Activated B cell treated with CpG ODN at 0.5 μM for 24 hours (primary cell): ENCODE measurements around the gene UGT2B10. TPM values are rescaled to one million over a fixed set of nuclear protein-coding genes. Genes with fewer than 3 reads are reported as not detected.

ENCODE experiments used
- ATAC-seq: fragments of 200-7000 bp; cut with Tn5 transposase; one replicate; pipeline ENCODE4 v1.10.0; 2021; ENCODE audit warnings: low read depth, mild to moderate bottlenecking, moderate library complexity
- CTCF ChIA-PET: fragments of 350-600 bp; sonication (Branson Sonifier 250); formaldehyde crosslinking; loops from one replicate; lab custom pipeline; 2021; ENCODE audit warnings: antibody characterized with exemption; lab: Charles Lee
- POLR2A ChIA-PET: fragments of 350-600 bp; sonication (Branson Sonifier 250); formaldehyde crosslinking; loops from one replicate; lab custom pipeline; 2021; ENCODE audit warnings: antibody characterized with exemption; lab: Charles Lee
- DNase-seq: peaks from one replicate; pipeline ENCODE4 v3.0.0; 2022
- H3K27ac Mint-ChIP-seq: one replicate; pipeline ENCODE4 v1.8.0; 2020; ENCODE audit warnings: mixed read lengths
- H3K27me3 Mint-ChIP-seq: one replicate; pipeline ENCODE4 v1.8.0; 2021; ENCODE audit warnings: mixed read lengths
- H3K36me3 Mint-ChIP-seq: one replicate; pipeline ENCODE4 v1.8.0; 2021; ENCODE audit warnings: low read depth, mixed read lengths
- H3K4me1 Mint-ChIP-seq: one replicate; pipeline ENCODE4 v1.8.0; 2021; ENCODE audit warnings: mixed read lengths
- H3K4me3 Mint-ChIP-seq: one replicate; pipeline ENCODE4 v1.8.0; 2020; ENCODE audit warnings: mild to moderate bottlenecking, mixed read lengths
- H3K9me3 Mint-ChIP-seq: one replicate; pipeline ENCODE4 v1.8.0; 2020; ENCODE audit warnings: mixed read lengths
- intact Hi-C: fragments of 100-400 bp; cut with micrococcal nuclease; formaldehyde crosslinking; loops from one replicate; pipeline ENCODE4 v1.15.1; 2024
- total RNA-seq: library from RNA; stranded (reverse); gene quantifications from 2 replicates; pipeline ENCODE4 v1.2.3, GENCODE V29; 2022
- TF ChIP-seq, protein P1 (sequence below): fragments of 200-600 bp; IDR thresholded peaks from one replicate; pipeline ENCODE4 v1.8.0; 2022; ENCODE audit warnings: antibody characterized with exemption, mild to moderate bottlenecking

UGT2B10 gene
- total RNA-seq, 1 donor from 2014 or later, result not detected

DNA sequence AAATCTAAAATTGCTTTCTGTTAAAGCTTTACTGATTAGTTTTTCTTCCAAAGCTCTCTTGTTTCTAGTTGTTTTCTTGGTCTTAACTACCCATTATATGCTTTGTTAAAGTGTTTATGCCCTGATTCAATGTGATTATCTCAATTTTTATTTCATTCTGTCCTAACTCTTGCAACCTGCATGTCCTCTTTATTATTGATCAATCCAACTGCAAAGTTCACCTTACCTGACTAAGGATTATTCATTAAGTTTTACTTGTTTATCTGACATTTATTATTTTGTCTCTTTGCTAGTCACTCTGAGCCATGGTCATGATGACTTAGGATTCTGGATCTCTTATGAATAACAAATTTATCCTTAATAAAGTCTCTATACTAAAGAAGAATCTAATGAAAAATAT lies 15.8 kb downstream of the UGT2B10 start:
- Mint-ChIP-seq H3K36me3 (no peaks in the 10 kb centered on the region), H3K4me1 (no peaks in the 10 kb centered on the region), H3K27me3 (no peaks in the 10 kb centered on the region), H3K4me3 (no peak overlapping the region), H3K27ac (no peak overlapping the region), H3K9me3 (no peaks in the 10 kb centered on the region)
- no peak for DNase-seq
- TF ChIP-seq, protein P1, sequence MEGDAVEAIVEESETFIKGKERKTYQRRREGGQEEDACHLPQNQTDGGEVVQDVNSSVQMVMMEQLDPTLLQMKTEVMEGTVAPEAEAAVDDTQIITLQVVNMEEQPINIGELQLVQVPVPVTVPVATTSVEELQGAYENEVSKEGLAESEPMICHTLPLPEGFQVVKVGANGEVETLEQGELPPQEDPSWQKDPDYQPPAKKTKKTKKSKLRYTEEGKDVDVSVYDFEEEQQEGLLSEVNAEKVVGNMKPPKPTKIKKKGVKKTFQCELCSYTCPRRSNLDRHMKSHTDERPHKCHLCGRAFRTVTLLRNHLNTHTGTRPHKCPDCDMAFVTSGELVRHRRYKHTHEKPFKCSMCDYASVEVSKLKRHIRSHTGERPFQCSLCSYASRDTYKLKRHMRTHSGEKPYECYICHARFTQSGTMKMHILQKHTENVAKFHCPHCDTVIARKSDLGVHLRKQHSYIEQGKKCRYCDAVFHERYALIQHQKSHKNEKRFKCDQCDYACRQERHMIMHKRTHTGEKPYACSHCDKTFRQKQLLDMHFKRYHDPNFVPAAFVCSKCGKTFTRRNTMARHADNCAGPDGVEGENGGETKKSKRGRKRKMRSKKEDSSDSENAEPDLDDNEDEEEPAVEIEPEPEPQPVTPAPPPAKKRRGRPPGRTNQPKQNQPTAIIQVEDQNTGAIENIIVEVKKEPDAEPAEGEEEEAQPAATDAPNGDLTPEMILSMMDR, result no peak
- POLR2A ChIA-PET, result no interaction called here
- CTCF ChIA-PET, result no interaction called here
- no peak for ATAC-seq
- intact Hi-C loops, result no loop called here

- ATAC-seq, result no peak
- DNase-seq, result no peak
- Mint-ChIP-seq H3K36me3 (no peaks in the 10 kb centered on the region), H3K27ac (no peak overlapping the region), H3K4me3 (no peak overlapping the region), H3K4me1 (no peaks in the 10 kb centered on the region), H3K9me3 (peaks cover 3% of the 10 kb centered on the region), H3K27me3 (no peaks in the 10 kb centered on the region)
- intact Hi-C loops, result no loop called here
- ChIA-PET POLR2A (no interaction called here), CTCF (no interaction called here)
- TF ChIP-seq, protein P1, result no peak
These were observed 34.5 kb downstream of the UGT2B10 start for GRCh38 chr4:68850293-68850692.

DNA sequence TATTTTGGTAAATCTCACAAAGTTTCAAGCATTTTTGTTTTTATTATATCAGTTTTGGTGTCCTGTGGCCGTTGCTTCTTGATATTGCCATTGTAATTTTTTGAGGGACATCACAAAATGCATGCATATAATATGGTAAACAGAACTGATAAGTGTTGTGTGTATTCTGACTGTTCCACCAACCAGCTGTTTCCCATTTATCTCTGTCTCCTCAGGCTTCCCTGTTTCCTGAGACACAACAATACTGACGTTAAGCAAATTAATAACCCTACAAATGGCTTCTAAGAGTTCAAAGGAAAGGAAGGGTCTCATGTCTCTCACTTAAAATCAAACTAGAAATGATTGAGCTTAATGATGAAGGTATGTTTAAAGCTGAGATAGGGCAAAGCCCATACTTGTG lies 40.0 kb downstream of the UGT2B10 start:
- TF ChIP-seq, protein P1, result no peak
- intact Hi-C loops, result no loop called here
- no peak overlapping the region for H3K4me3 Mint-ChIP-seq
- no peaks in the 10 kb centered on the region for H3K4me1 Mint-ChIP-seq
- no peak for DNase-seq
- ChIA-PET POLR2A (no interaction called here), CTCF (no interaction called here)
- H3K9me3 Mint-ChIP-seq, result peaks cover 5% of the 10 kb centered on the region
- ATAC-seq, result no peak
- no peaks in the 10 kb centered on the region for H3K27me3 Mint-ChIP-seq
- H3K27ac Mint-ChIP-seq, result no peak overlapping the region
- no peaks in the 10 kb centered on the region for H3K36me3 Mint-ChIP-seq

DNA sequence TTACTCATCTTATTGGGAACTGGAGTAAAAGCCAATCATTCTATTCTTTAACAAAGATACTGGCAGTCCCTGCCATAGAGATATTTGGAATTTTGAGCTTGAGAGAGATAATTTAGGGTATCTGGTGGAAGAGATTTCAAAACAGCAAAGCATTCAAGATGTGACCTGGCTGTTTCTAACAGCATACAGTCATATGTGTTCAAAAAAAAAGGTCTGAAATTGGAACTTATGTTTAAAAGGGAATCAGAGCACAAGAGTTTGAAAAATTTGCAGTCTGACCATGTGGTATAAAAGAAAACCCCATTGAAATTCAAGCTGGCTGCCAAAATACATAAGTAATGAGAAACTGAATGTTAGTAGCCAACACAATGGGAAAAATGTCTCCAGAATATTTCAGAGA lies 42.2 kb downstream of the UGT2B10 start:
- ATAC-seq, result no peak
- no peaks in the 10 kb centered on the region for H3K4me1 Mint-ChIP-seq
- peaks cover 5% of the 10 kb centered on the region for H3K9me3 Mint-ChIP-seq
- CTCF ChIA-PET, result no interaction called here
- no peaks in the 10 kb centered on the region for H3K27me3 Mint-ChIP-seq
- no peak for DNase-seq
- H3K27ac Mint-ChIP-seq, result no peak overlapping the region
- POLR2A ChIA-PET, result no interaction called here
- TF ChIP-seq, protein P1, result no peak
- no peak overlapping the region for H3K4me3 Mint-ChIP-seq
- intact Hi-C loops, result no loop called here
- H3K36me3 Mint-ChIP-seq, result no peaks in the 10 kb centered on the region

DNA sequence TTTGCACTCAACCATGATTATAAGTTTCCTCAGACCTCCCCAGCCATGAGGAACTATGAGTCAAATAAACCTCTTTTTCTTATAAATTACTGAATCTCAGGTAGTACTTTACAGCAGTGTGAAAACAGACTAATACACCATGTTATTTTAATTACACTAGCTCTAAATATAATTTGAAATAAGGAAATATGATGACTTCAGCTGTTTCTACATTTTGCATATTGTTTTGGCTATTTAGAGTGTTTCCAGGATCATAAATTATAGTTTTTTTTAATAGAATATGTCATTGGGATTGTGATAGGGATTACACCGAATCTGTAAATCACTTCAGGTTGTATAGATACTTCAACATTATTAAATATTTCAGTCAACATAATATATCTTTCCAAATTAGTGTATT lies 43.9 kb downstream of the UGT2B10 start:
- Mint-ChIP-seq H3K36me3 (no peaks in the 10 kb centered on the region), H3K4me1 (no peaks in the 10 kb centered on the region)

More for the DNA sequence above, 43.9 kb downstream of the UGT2B10 start:
- POLR2A ChIA-PET, result no interaction called here
- TF ChIP-seq, protein P1, result no peak
- ATAC-seq, result no peak
- CTCF ChIA-PET, result no interaction called here
- Mint-ChIP-seq H3K27me3 (no peaks in the 10 kb centered on the region), H3K27ac (no peak overlapping the region), H3K9me3 (peaks cover 5% of the 10 kb centered on the region), H3K4me3 (no peak overlapping the region)
- DNase-seq, result no peak
- intact Hi-C loops, result no loop called here
